ENCODE results near the gene ZNF407.

The ZNF407 gene

GRCh38 chr18:74800098-74800497 is 202.4 kb downstream of the ZNF407 start:
- Histone ChIP-seq H3F3A (ENCODE audit: insufficient read depth) (no peaks in the 10 kb centered on the region), H3K9me2 (replicated peaks; ENCODE audit: insufficient read depth, low read length) (no peaks in the 10 kb centered on the region), H3K4me3 (ENCODE audit: insufficient read depth, low read length, poor library complexity, severe bottlenecking) (no peak overlapping the region), H3K9ac (ENCODE audit: low read length) (no peak overlapping the region), H3K27me3 (ENCODE audit: low read length) (no peaks in the 10 kb centered on the region), H3K27ac (ENCODE audit: low read depth, low read length) (no peak overlapping the region), H3K9me3 (ENCODE audit: insufficient read depth, low read length) (no peaks in the 10 kb centered on the region), H3K36me3 (ENCODE audit: low read length) (no peaks in the 10 kb centered on the region), H3K4me2 (ENCODE audit: low read depth, low read length, poor library complexity, severe bottlenecking) (no peak overlapping the region), H3K79me2 (ENCODE audit: insufficient read depth, low read length) (no peaks in the 10 kb centered on the region), H2AFZ (ENCODE audit: low read depth, low read length, severe bottlenecking) (no peak overlapping the region), H4K20me1 (ENCODE audit: low read depth, low read length) (no peaks in the 10 kb centered on the region)
- TF ChIP-seq, protein P1, sequence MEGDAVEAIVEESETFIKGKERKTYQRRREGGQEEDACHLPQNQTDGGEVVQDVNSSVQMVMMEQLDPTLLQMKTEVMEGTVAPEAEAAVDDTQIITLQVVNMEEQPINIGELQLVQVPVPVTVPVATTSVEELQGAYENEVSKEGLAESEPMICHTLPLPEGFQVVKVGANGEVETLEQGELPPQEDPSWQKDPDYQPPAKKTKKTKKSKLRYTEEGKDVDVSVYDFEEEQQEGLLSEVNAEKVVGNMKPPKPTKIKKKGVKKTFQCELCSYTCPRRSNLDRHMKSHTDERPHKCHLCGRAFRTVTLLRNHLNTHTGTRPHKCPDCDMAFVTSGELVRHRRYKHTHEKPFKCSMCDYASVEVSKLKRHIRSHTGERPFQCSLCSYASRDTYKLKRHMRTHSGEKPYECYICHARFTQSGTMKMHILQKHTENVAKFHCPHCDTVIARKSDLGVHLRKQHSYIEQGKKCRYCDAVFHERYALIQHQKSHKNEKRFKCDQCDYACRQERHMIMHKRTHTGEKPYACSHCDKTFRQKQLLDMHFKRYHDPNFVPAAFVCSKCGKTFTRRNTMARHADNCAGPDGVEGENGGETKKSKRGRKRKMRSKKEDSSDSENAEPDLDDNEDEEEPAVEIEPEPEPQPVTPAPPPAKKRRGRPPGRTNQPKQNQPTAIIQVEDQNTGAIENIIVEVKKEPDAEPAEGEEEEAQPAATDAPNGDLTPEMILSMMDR (IDR thresholded peaks at IDR 0.05; ENCODE audit: insufficient read depth, low read length, poor library complexity, severe bottlenecking), result no peak
- no peak for TF ChIP-seq EZH2phosphoT487 (conservative IDR thresholded peaks at IDR 0.05; ENCODE audit: low read length)

DNA sequence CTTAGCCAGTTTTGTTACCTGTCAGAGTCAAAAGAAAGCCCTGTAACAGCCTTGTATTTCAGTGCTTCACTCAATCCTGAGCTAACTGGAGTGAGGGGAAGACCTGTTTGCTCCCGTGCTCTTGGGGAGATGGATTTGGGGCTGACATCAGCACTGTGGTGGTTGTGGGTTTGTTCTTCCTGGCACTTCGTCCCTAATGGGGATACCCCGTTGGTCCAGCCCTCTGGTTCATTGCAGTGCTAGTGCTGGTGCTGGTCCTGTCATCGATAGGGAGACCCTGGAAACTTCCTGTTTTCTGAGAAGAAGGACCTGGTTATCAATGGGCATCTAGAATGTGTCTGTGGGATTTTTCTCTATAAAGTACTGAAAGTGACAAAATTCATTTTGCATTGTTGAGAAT is 205.4 kb downstream of the ZNF407 start:
- Histone ChIP-seq H3K4me2 (ENCODE audit: low read depth, low read length, poor library complexity, severe bottlenecking) (no peak overlapping the region), H3K79me2 (ENCODE audit: insufficient read depth, low read length) (no peaks in the 10 kb centered on the region), H3K4me3 (ENCODE audit: insufficient read depth, low read length, poor library complexity, severe bottlenecking) (no peak overlapping the region), H3K9me2 (replicated peaks; ENCODE audit: insufficient read depth, low read length) (no peaks in the 10 kb centered on the region), H3K36me3 (ENCODE audit: low read length) (no peaks in the 10 kb centered on the region), H3F3A (ENCODE audit: insufficient read depth) (no peaks in the 10 kb centered on the region), H4K20me1 (ENCODE audit: low read depth, low read length) (no peaks in the 10 kb centered on the region), H3K9ac (ENCODE audit: low read length) (no peak overlapping the region), H2AFZ (ENCODE audit: low read depth, low read length, severe bottlenecking) (no peak overlapping the region), H3K27me3 (ENCODE audit: low read length) (no peaks in the 10 kb centered on the region), H3K9me3 (ENCODE audit: insufficient read depth, low read length) (no peaks in the 10 kb centered on the region), H3K27ac (ENCODE audit: low read depth, low read length) (no peak overlapping the region)
- TF ChIP-seq, protein P1 (IDR thresholded peaks at IDR 0.05; ENCODE audit: insufficient read depth, low read length, poor library complexity, severe bottlenecking), result no peak
- no peak for TF ChIP-seq EZH2phosphoT487 (conservative IDR thresholded peaks at IDR 0.05; ENCODE audit: low read length)

DNA sequence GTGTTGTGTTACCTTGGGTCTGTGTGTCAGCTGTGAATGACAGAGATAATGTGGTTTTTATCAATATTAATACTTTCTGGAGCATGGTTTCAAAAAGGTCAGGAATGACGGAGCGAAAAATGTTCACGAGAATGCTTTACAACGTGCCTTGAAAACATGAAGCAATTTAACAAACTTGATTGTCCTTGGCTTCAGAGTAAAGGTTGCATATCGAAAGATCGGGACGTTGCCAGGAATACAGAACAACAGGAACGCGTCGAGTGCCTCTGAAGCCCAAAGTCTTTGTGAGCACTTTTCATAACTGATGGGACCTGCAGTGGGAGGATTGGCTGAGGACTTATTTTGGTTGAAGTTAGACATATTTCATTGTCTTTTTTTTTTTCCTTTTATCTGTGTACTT is 206.1 kb downstream of the ZNF407 start:
- no peaks in the 10 kb centered on the region for H4K20me1 ChIP-seq (ENCODE audit: low read depth, low read length)
- no peaks in the 10 kb centered on the region for H3K36me3 ChIP-seq (ENCODE audit: low read length)
- H3K9me2 ChIP-seq (replicated peaks; ENCODE audit: insufficient read depth, low read length), result no peaks in the 10 kb centered on the region
- no peak overlapping the region for H2AFZ ChIP-seq (ENCODE audit: low read depth, low read length, severe bottlenecking)
- H3F3A ChIP-seq (ENCODE audit: insufficient read depth), result no peaks in the 10 kb centered on the region
- no peaks in the 10 kb centered on the region for H3K79me2 ChIP-seq (ENCODE audit: insufficient read depth, low read length)
- no peak overlapping the region for H3K27ac ChIP-seq (ENCODE audit: low read depth, low read length)
- H3K4me2 ChIP-seq (ENCODE audit: low read depth, low read length, poor library complexity, severe bottlenecking), result no peak overlapping the region
- no peaks in the 10 kb centered on the region for H3K27me3 ChIP-seq (ENCODE audit: low read length)
- no peaks in the 10 kb centered on the region for H3K9me3 ChIP-seq (ENCODE audit: insufficient read depth, low read length)
- no peak for TF ChIP-seq EZH2phosphoT487 (conservative IDR thresholded peaks at IDR 0.05; ENCODE audit: low read length)
- TF ChIP-seq, protein P1 (IDR thresholded peaks at IDR 0.05; ENCODE audit: insufficient read depth, low read length, poor library complexity, severe bottlenecking), result no peak
- H3K4me3 ChIP-seq (ENCODE audit: insufficient read depth, low read length, poor library complexity, severe bottlenecking), result no peak overlapping the region
- H3K9ac ChIP-seq (ENCODE audit: low read length), result no peak overlapping the region
